ENCODE measurements around the gene NCOA4. TPM values are rescaled to one million over a fixed set of nuclear protein-coding genes. Genes with fewer than 3 reads are reported as not detected.

Gene NCOA4
- total RNA-seq, 2 experiments from 2014 or later, result 71.1 to 78.8 TPM

DNA sequence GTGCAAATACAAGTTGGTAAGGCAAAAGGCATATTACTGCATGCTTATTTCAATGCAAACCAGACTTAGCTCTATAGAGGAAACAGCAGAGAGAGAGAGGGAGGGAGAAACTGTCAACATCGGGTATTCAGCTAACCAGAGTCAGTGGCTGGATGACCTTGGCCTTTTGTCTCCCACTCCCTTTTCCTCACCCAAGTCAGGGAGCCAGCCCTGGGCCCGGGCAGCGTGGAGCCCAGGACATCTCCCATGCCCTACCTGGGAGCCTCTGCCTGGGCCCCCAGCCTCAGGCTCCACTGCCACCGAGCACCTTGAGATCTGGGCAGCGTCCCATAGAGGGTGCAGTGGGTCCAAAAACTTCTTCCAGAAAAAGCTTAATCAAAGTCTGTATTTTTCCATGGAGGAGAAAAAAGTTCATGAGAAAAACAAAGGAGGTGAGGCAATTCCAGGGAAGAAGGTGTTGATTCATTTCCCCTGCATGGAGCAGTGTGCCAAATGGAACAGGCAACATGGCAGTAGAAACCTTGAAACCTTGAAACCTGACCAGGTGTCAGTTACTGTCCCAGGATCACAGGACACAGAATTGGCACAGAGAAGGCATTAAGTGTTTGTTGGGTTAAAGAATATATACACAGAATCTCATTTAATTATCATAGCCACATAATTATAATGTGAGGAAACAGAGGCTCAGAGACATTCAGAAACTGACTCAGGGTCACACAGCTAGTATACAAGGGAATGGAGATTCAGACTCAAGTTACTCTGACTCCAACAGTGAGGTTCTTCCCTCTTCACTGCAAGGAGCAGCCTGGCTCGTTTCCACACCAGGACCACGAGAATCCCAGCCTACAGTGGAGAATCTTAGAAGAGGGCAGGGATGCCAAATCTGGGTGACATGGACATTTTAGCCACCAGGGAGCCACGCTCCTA is 5.8 kb upstream of the NCOA4 start:
- peak overlapping the region; percentile 2; the same call in 1 of the 2 replicates for H2AFZ ChIP-seq (ENCODE audit: low read length)
- no peak overlapping the region for H3K4me2 ChIP-seq (ENCODE audit: low read length)

DNA sequence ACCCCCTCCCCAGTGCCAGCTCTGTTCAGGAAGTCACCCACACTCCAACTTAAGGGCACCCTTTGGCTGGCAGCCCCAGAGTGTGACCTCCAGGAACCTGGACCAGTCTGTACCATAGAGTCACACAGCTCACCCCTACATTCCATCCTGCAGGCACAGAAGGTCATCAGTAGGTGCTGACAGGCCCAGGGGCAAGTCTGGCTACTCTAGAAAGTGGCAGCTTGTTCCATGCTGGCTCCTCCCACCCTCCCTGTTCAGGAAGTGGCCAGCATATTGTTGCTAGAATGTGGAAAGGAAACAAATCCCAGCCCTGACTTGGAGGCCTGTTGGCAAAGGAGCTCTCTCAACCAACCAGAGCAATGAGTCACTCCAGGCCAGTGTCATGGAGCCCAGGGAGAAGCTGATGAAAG is 3.2 kb upstream of the NCOA4 start:
- Histone ChIP-seq H4K20me1 (ENCODE audit: insufficient read depth, low read length) (peaks cover 10% of the 10 kb centered on the region; the same call in 1 of the 2 replicates), H3K4me1 (ENCODE audit: insufficient read depth, low read length, poor library complexity, severe bottlenecking) (peaks cover 10% of the 10 kb centered on the region), H2AFZ (ENCODE audit: low read length) (peak overlapping the region; percentile 18; the same call in 1 of the 2 replicates), H3K9me2 (ENCODE audit: insufficient read depth, low read length) (no peaks in the 10 kb centered on the region), H3K79me2 (ENCODE audit: insufficient read depth, low read depth, low read length) (peaks cover 16% of the 10 kb centered on the region), H3K4me3 (ENCODE audit: low read depth, low read length, poor library complexity, severe bottlenecking) (no peak overlapping the region), H3K9me3 (ENCODE audit: low read length) (no peaks in the 10 kb centered on the region), H3K27ac (ENCODE audit: low read depth, low read length, poor library complexity, severe bottlenecking) (no peak overlapping the region), H3K4me2 (ENCODE audit: low read length) (no peak overlapping the region), H3K36me3 (ENCODE audit: insufficient read depth, low read length) (no peaks in the 10 kb centered on the region)
- no TSS peak for BruUV-seq (replicated peaks)
- intact Hi-C loops (cut with micrococcal nuclease; ENCODE audit: unreplicated experiment), result loop anchor here (5.0 kb wide), 2 partner anchors 59 to 1031 kb away; partner anchors contain the start of gene ZNF22
- ChIA-PET POLR2A (interaction anchor here (1.3 kb wide), 1 partner anchor 13 kb away, joined by 5 read pairs; no protein-coding TSS in a partner anchor), CTCF (ENCODE audit: unreplicated experiment) (no interaction called here)
- DNase-seq (ENCODE audit: low spot score), result no peak
- TF ChIP-seq, protein P1, sequence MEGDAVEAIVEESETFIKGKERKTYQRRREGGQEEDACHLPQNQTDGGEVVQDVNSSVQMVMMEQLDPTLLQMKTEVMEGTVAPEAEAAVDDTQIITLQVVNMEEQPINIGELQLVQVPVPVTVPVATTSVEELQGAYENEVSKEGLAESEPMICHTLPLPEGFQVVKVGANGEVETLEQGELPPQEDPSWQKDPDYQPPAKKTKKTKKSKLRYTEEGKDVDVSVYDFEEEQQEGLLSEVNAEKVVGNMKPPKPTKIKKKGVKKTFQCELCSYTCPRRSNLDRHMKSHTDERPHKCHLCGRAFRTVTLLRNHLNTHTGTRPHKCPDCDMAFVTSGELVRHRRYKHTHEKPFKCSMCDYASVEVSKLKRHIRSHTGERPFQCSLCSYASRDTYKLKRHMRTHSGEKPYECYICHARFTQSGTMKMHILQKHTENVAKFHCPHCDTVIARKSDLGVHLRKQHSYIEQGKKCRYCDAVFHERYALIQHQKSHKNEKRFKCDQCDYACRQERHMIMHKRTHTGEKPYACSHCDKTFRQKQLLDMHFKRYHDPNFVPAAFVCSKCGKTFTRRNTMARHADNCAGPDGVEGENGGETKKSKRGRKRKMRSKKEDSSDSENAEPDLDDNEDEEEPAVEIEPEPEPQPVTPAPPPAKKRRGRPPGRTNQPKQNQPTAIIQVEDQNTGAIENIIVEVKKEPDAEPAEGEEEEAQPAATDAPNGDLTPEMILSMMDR (conservative IDR thresholded peaks at IDR 0.05; ENCODE audit: low read length), result no peak
- no peak for TF ChIP-seq EZH2phosphoT487 (IDR thresholded peaks at IDR 0.05; ENCODE audit: borderline replicate concordance, low read depth, low read length)

More for the DNA sequence above, 5.8 kb upstream of the NCOA4 start:
- Histone ChIP-seq H3K36me3 (ENCODE audit: insufficient read depth, low read length) (no peaks in the 10 kb centered on the region), H3K4me1 (ENCODE audit: insufficient read depth, low read length, poor library complexity, severe bottlenecking) (no peaks in the 10 kb centered on the region), H3K27ac (ENCODE audit: low read depth, low read length, poor library complexity, severe bottlenecking) (no peak overlapping the region), H3K9me3 (ENCODE audit: low read length) (no peaks in the 10 kb centered on the region), H4K20me1 (ENCODE audit: insufficient read depth, low read length) (no peaks in the 10 kb centered on the region), H3K9me2 (ENCODE audit: insufficient read depth, low read length) (no peaks in the 10 kb centered on the region), H3K4me3 (ENCODE audit: low read depth, low read length, poor library complexity, severe bottlenecking) (no peak overlapping the region), H3K79me2 (ENCODE audit: insufficient read depth, low read depth, low read length) (no peaks in the 10 kb centered on the region)
- ChIA-PET CTCF (ENCODE audit: unreplicated experiment) (no interaction called here), POLR2A (interaction anchor here (0.7 to 1.3 kb wide), 3 partner anchors 55 to 474 kb away, joined by 3 to 4 read pairs (median 3); no protein-coding TSS in a partner anchor)
- TF ChIP-seq EZH2phosphoT487 (IDR thresholded peaks at IDR 0.05; ENCODE audit: borderline replicate concordance, low read depth, low read length), result no peak
- TF ChIP-seq, protein P1 (conservative IDR thresholded peaks at IDR 0.05; ENCODE audit: low read length), result peak; percentile 56
- intact Hi-C loops (cut with micrococcal nuclease; ENCODE audit: unreplicated experiment), result no loop called here
- DNase-seq (ENCODE audit: low spot score), result no peak
- BruUV-seq (replicated peaks), result no TSS peak
